Trophoblast cell (in vitro differentiated cells and primary cell): ENCODE results near the gene ANKRD65.
"Not testable (repeated sequence)": the region's sequence is repeated elsewhere in the genome, so short reads cannot be mapped to it uniquely, and the experiment has no call there.

ENCODE experiments used
- DNase-seq, 2 donors: peaks; one replicate each; pipeline ENCODE4 v3.0.0-alpha.2; 2016
- H2AFZ ChIP-seq: 2 replicates; pipeline ENCODE4 v1.6.1; 2013; ENCODE audit warnings: low read length, moderate library complexity, mild to moderate bottlenecking; ENCODE audit not compliant: insufficient read depth, poor library complexity
- H2AK5ac ChIP-seq: 2 replicates; pipeline ENCODE4 v1.6.1; 2013; ENCODE audit warnings: mild to moderate bottlenecking, low read length
- H2BK120ac ChIP-seq: 2 replicates; pipeline ENCODE4 v1.6.1; 2013; ENCODE audit warnings: low read length, mild to moderate bottlenecking, moderate library complexity; ENCODE audit not compliant: insufficient read depth, poor library complexity
- H2BK12ac ChIP-seq: 2 replicates; pipeline ENCODE4 v1.6.1; 2013; ENCODE audit warnings: mild to moderate bottlenecking, low read length, moderate library complexity
- H2BK5ac ChIP-seq: 2 replicates; pipeline ENCODE4 v1.6.1; 2013; ENCODE audit warnings: low read length, low read depth, moderate library complexity, mild to moderate bottlenecking; ENCODE audit not compliant: poor library complexity
- H3K14ac ChIP-seq: 2 replicates; pipeline ENCODE4 v1.6.1; 2013; ENCODE audit warnings: mild to moderate bottlenecking, low read length
- H3K18ac ChIP-seq: 2 replicates; pipeline ENCODE4 v1.6.1; 2013; ENCODE audit warnings: mild to moderate bottlenecking, low read length
- H3K23ac ChIP-seq: 2 replicates; pipeline ENCODE4 v1.6.1; 2013; ENCODE audit warnings: low read length
- H3K27ac ChIP-seq: 2 replicates; pipeline ENCODE4 v1.5.1; 2013; ENCODE audit warnings: low read depth, mild to moderate bottlenecking, inconsistent platforms, low read length, moderate library complexity
- H3K27me3 ChIP-seq: 2 replicates; pipeline ENCODE4 v1.6.1; 2013; ENCODE audit warnings: inconsistent platforms, mild to moderate bottlenecking, low read length, moderate library complexity; ENCODE audit not compliant: insufficient read depth
- H3K36me3 ChIP-seq, 2 experiments: 1 replicate in 1 of 2; 2 replicates in 1 of 2; pipeline ENCODE4 v1.6.1; 2013; ENCODE audit warnings: low read length in 2 of 2, mild to moderate bottlenecking in 2 of 2, moderate library complexity in 1 of 2; ENCODE audit not compliant: insufficient read depth in 2 of 2, control insufficient read depth in 1 of 2
- H3K4ac ChIP-seq: 2 replicates; pipeline ENCODE4 v1.6.1; 2013; ENCODE audit warnings: low read depth, mild to moderate bottlenecking, low read length, moderate library complexity
- H3K4me1 ChIP-seq, 2 experiments: 1 replicate in 1 of 2; 2 replicates in 1 of 2; pipeline ENCODE4 v1.6.1; 2013; ENCODE audit warnings: low read length in 2 of 2, mild to moderate bottlenecking in 2 of 2, moderate library complexity in 1 of 2; ENCODE audit not compliant: insufficient read depth in 2 of 2, control insufficient read depth in 1 of 2
- H3K4me2 ChIP-seq: 2 replicates; pipeline ENCODE4 v1.6.1; 2013; ENCODE audit warnings: inconsistent platforms, mild to moderate bottlenecking, low read length, moderate library complexity
- H3K4me3 ChIP-seq: 2 replicates; pipeline ENCODE4 v1.5.1; 2013; ENCODE audit warnings: mild to moderate bottlenecking, low read depth, low read length, inconsistent platforms
- H3K79me1 ChIP-seq: one replicate; pipeline ENCODE4 v1.6.1; 2013; ENCODE audit warnings: low read length
- H3K79me2 ChIP-seq: 2 replicates; pipeline ENCODE4 v1.6.1; 2013; ENCODE audit warnings: low read length, mild to moderate bottlenecking; ENCODE audit not compliant: control insufficient read depth, insufficient read depth, poor library complexity
- H3K9ac ChIP-seq: 2 replicates; pipeline ENCODE4 v1.6.1; 2013; ENCODE audit warnings: mild to moderate bottlenecking, low read length
- H3K9me3 ChIP-seq: 2 replicates; pipeline ENCODE4 v1.6.1; 2013; ENCODE audit warnings: low read depth, mild to moderate bottlenecking, control low read depth, inconsistent platforms, low read length; ENCODE audit not compliant: insufficient read depth
- H4K12ac ChIP-seq: 2 replicates; pipeline ENCODE4 v1.6.1; 2013; ENCODE audit warnings: low read depth, mild to moderate bottlenecking, low read length, moderate library complexity
- H4K8ac ChIP-seq: 2 replicates; pipeline ENCODE4 v1.6.1; 2013; ENCODE audit warnings: low read depth, mild to moderate bottlenecking, low read length, moderate library complexity
- H4K91ac ChIP-seq: one replicate; pipeline ENCODE4 v1.6.1; 2013; ENCODE audit warnings: low read depth, mild to moderate bottlenecking, low read length, moderate library complexity
- WGBS: extraction: QIAGEN DNeasy Blood & Tissue Kit; methylation state at CpG from one replicate; pipeline ENCODE4 v1.1.7; 2013; ENCODE audit warnings: missing lambda C conversion rate; ENCODE audit not compliant: insufficient read length, insufficient coverage; ENCODE audit errors: extremely low coverage; 5-methylcytosine and 5-hydroxymethylcytosine counted together

Gene ANKRD65

DNA sequence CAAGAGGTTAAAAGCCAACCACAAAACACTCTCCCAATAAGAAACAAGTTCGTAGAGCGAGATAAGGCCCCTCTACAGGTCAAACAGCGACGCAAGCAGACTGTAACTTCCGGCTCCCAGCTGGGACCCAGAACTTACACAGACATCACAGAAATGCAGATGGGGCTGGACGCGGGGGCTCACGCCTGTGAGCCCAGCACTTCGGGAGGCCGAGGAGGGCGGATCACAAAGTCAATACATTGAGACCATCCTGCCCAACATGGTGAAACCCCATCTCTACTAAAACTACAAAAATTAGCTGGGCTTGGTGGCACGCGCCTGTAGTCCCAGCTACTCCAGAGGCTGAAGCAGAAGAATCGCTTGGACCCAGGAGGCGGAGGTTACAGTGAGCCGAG is 33.0 kb downstream of the ANKRD65 start:
- Histone ChIP-seq H3K27ac (no peak overlapping the region), H3K4me3 (no peak overlapping the region), H4K12ac (no peak overlapping the region), H4K8ac (no peak overlapping the region), H3K79me1 (no peaks in the 10 kb centered on the region), H2BK12ac (no peak overlapping the region), H3K9me3 (peaks cover 3% of the 10 kb centered on the region), H4K91ac (no peak overlapping the region), H2BK120ac (no peak overlapping the region), H2BK5ac (no peak overlapping the region), H2AFZ (no peak overlapping the region), H3K14ac (no peak overlapping the region), H3K9ac (no peak overlapping the region), H3K27me3 (no peaks in the 10 kb centered on the region), H3K23ac (no peak overlapping the region), H3K18ac (no peak overlapping the region), H3K4me2 (no peak overlapping the region), H3K4me1 (no peaks in the 10 kb centered on the region), H2AK5ac (no peak overlapping the region), H3K36me3 (peaks cover 65 to 78% of the 10 kb centered on the region in 2 experiments), H3K4ac (no peak overlapping the region), H3K79me2 (no peaks in the 10 kb centered on the region)
- WGBS = no CpG with 5 or more reads among the region's 16 CpGs
- no peak for DNase-seq

DNA sequence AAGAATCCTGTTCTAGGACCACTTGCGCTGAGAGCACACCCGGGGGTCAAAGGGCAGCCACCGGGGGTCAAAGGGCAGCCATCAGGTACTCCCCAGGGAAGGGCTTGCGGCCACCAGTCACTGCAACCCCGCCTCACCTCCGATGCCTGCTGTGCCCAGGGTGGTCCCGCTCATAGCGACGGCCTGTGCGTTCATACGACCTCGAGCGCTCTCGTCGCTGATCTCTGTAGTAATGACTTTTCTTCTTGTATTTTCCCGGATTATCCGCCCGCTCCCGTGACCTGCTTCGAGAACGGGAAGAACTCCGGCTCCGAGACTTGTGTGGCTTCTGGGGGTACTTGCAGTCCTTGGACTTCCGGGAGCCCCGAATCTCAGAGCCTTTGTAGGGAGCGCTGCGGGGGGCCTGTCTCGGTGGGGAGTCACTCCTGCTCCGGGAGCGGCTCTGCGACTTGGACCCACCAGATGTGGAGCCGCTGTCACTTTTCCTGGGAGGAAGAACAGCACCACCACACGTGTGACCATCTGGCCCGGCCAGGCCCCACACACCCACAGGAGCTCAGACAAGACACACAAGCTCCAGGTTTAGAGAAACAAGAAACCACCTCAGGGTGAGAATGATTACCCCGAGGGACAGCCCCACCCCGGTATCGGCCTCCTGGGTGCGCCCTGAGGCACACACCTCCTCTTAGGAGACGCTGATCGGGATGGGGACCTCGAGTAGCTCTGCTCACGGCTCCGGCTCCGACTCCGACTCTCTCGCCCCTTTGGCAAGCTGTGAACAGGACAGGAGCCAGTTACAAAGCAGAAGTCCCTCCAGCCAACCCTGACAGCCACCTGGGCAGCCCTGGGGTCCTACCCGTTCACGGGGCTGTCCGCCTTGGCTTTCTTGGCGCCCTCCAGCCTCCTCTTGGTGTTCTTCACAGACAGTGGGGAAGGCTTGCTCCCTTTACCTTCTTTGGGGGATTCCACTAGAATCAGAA is 33.7 kb downstream of the ANKRD65 start:
- peaks cover 59 to 72% of the 10 kb centered on the region in 2 experiments for H3K36me3 ChIP-seq
- no peak overlapping the region for H4K91ac ChIP-seq
- H2BK12ac ChIP-seq = no peak overlapping the region
- no peak overlapping the region for H3K18ac ChIP-seq
- no peaks in the 10 kb centered on the region for H3K27me3 ChIP-seq
- H2BK5ac ChIP-seq = no peak overlapping the region
- no peaks in the 10 kb centered on the region for H3K79me2 ChIP-seq
- no peak overlapping the region for H2AK5ac ChIP-seq
- H3K4me3 ChIP-seq = no peak overlapping the region
- H3K4me1 ChIP-seq = no peaks in the 10 kb centered on the region
- H3K23ac ChIP-seq = no peak overlapping the region
- H4K12ac ChIP-seq = no peak overlapping the region
- no peak overlapping the region for H3K4me2 ChIP-seq
- no peak overlapping the region for H4K8ac ChIP-seq
- no peak for DNase-seq
- no peak overlapping the region for H3K14ac ChIP-seq
- no peak overlapping the region for H3K4ac ChIP-seq
- no peak overlapping the region for H3K9ac ChIP-seq
- H3K27ac ChIP-seq = no peak overlapping the region
- H2AFZ ChIP-seq = no peak overlapping the region
- H3K9me3 ChIP-seq = peaks cover 3% of the 10 kb centered on the region
- no peaks in the 10 kb centered on the region for H3K79me1 ChIP-seq
- WGBS = no CpG with 5 or more reads among the region's 50 CpGs
- no peak overlapping the region for H2BK120ac ChIP-seq

DNA sequence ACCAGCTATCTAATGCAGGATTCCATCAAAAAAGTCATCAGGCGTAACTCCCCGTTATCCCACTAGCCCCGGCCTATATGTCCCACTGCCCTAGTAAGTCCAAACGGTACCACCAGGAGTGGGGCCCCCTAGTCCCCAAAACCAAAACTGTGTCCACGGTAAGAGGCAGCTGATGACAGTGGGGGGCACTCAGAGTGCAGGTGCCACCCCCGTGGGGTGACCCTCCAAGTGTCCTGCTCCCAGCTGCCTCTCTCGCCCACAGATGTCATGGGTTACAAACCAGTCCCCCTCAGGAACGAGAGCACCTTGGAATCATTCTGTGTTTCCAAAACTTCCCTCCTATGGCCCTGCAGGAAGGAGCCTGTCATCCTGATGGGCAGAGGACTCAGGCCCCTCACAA is 35.1 kb downstream of the ANKRD65 start:
- H2BK12ac ChIP-seq = no peak overlapping the region
- H4K8ac ChIP-seq = no peak overlapping the region
- no peak overlapping the region for H3K4ac ChIP-seq
- H2AFZ ChIP-seq = no peak overlapping the region
- no peak overlapping the region for H3K18ac ChIP-seq
- H3K27me3 ChIP-seq = no peaks in the 10 kb centered on the region
- no peak overlapping the region for H4K91ac ChIP-seq
- peaks cover 3% of the 10 kb centered on the region for H3K9me3 ChIP-seq
- no peaks in the 10 kb centered on the region for H3K79me2 ChIP-seq
- H3K4me3 ChIP-seq = no peak overlapping the region
- no peak for DNase-seq
- H3K23ac ChIP-seq = no peak overlapping the region
- no peak overlapping the region for H2BK120ac ChIP-seq
- no peaks in the 10 kb centered on the region for H3K4me1 ChIP-seq
- H2AK5ac ChIP-seq = no peak overlapping the region
- H4K12ac ChIP-seq = no peak overlapping the region
- no peak overlapping the region for H3K27ac ChIP-seq
- no peak overlapping the region for H3K4me2 ChIP-seq
- WGBS = no CpG with 5 or more reads among the region's 8 CpGs
- H3K14ac ChIP-seq = no peak overlapping the region
- no peak overlapping the region for H3K9ac ChIP-seq
- no peaks in the 10 kb centered on the region for H3K79me1 ChIP-seq
- peaks cover 55 to 69% of the 10 kb centered on the region in 2 experiments for H3K36me3 ChIP-seq
- no peak overlapping the region for H2BK5ac ChIP-seq

DNA sequence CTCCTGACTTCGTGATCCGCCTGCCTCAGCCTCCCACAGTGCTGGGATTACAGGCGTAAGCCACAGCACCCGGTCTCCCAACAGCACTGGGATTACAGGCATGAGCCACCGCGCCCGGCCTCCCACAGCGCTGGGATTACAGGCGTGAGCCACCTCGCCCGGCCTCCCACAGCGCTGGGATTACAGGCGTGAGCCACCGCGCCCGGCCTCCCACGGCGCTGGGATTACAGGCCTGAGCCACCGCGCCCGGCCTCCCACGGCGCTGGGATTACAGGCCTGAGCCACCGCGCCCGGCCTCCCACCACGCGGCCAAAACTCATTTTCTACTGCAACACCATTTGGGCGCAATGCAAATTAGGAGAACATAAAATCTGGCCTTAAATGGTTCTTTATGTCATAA is 35.7 kb downstream of the ANKRD65 start:
- H3K27ac ChIP-seq, H3K9me3 ChIP-seq, H3K4ac ChIP-seq, H2BK120ac ChIP-seq, H2AFZ ChIP-seq, DNase-seq, H3K79me1 ChIP-seq, H3K4me1 ChIP-seq, H3K18ac ChIP-seq, H3K79me2 ChIP-seq, H3K4me2 ChIP-seq, H4K8ac ChIP-seq, H2BK5ac ChIP-seq, H3K4me3 ChIP-seq, H2AK5ac ChIP-seq, H2BK12ac ChIP-seq, H3K9ac ChIP-seq, H4K91ac ChIP-seq, H3K23ac ChIP-seq, H3K14ac ChIP-seq, H4K12ac ChIP-seq, H3K27me3 ChIP-seq: not testable (repeated sequence)
- no CpG with 5 or more reads among the region's 29 CpGs for WGBS
- H3K36me3 ChIP-seq = peaks cover 57 to 70% of the 10 kb centered on the region in 2 experiments
